Stimulated activated CD8-positive, alpha-beta memory T cell treated with anti-CD3 and anti-CD28 coated beads, Interleukin-15, amount 100 ng/mL, for 4 hours (primary cell): ENCODE data around the gene PDP2.

ENCODE experiments used
- DNase-seq, 2 donors: peaks; one replicate each; pipeline ENCODE4 v3.0.0-alpha.2; 2020; ENCODE audit warnings: low read depth in 2 of 2

The PDP2 gene

DNA sequence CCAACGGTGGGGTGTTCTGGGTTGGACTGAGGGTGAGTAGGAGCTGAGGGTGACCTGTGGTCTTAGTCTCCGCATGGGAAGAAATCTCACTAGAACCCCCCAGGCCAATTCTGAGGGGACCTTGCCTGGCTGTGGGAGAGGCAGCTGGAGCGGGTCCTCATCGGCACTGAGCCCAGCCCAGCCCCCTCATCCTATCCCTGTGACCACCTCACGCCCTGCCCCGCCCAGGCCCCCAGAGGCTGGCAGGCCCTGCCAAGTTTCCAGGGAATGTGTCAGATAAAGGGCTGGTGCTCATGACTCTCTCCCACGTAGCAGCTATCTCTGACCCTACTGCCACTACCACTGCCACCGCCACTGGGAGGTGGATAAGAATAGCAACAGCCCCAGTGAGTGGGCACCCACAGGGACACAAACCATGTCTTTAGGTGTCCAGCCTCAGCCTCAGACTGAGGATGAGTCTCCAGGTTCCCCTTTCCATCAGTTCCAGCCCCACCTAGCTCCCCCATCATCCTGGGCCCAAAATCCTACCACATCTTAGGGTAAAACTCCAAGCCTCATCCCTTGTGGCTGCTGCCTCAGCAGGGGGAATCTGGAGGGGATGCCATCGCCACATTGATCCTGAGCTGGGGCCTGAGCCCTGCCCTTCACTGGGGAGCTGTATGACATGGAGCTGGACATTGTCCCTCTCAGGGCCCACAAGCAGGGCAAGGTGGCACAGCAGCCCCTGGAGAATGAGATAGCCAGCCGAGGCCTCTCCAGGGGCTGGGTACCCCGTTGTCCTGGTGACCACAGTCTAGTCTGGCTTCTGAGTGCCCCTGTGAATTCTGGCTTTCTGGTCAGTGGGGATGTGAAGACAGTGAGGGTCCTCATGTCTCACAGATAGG, 23.5 kb downstream of the PDP2 start:
- no peak for DNase-seq

DNA sequence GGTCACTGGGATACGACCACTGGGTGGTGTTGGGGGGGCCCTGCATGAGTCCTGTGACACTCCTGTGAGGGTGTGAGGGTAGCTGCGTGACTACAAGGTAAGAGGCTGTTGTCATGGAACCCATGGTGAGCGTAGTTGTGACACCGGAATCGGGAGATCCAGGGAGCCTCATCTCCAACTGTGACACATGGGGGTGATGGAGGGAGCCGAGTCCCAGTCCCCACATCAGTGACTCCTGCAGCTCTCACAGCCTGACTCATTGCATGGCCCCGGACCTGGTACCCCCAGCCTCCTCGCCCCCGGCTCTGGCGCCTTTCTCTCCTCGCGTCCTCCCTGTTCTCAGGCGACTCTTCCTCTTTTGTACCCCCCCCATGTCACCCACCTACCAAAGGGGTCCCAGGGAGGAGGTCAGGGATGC, 24.1 kb downstream of the PDP2 start:
- DNase-seq: no peak

DNA sequence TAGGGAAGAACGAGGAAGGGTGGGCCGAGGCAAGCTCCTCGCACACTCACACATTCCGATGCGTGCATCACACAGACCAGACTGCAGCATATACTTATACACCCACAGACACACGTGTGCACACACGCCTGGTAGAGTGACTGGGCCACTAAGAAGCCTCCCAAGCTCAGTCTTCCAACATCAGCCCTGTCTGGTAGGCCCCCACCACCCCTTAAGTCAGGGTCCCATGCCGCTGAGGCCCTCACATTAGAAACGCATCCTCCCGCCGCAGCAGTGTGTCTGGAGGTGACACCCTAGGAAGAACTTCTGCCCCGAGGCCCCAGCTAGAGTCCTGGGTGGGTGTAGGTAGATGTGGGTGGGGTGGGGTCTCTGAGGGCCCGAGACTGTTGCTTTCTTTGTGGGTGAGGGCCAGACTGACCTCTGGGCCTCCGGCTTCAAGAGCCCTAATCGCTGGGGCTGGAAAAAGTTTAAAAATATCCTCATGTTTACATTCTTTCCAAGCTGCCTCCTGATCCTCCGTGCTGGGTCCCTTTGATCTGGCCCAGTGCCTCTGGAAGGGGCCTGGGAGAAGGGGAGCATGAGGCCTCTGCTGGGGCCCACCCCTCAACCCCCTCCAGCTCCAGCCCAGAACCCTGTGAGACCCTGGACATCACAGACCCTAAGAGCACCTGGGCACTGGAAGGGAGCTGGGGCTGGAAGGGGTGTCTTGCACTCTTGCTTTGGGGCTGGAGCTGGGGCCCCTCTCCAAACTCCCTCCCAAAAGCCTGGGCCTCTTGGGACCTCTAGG, 24.7 kb downstream of the PDP2 start:
- no peak for DNase-seq

DNA sequence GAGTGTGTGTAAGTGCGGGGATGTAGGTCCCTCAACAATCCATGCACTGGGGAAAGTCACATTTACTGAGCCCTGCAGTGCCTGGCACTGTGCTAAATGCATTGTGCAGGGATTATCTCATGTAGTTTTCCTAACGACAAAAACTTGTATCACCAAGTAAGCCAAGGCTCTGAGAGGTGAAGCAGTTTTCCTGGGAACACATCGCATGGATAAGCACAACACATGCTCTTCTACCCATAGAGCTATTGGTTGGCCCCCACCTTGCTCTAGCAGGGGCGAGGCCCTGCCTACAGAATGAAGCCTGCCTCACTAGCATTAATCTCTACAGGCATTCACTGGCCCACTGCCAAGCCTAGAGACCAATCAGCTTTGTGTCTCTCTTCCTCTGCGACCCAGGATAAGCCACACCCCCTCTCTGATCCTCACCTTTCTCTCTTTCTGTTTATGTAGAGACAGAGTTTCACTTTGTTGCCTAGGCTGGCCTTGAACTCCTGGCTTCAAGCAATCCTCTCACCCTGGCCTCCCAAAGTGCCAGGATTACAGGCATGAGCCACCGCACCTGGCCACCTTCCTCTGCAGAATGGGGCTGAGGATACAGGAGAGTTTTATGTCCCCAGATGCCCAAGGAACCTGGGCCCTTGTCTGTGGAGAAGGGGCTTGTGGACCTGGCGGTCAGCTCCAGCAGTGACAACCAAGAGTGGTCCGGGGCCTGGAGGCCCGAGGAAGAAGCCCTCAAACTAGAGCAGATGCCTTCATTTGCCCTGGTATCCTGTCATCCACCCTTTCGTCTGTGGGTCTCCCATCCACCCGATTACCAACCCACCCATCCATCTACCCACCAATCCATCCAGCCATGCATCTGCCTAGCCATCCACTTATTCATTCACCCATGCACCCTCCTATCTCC, 25.6 kb downstream of the PDP2 start:
- no peak for DNase-seq

DNA sequence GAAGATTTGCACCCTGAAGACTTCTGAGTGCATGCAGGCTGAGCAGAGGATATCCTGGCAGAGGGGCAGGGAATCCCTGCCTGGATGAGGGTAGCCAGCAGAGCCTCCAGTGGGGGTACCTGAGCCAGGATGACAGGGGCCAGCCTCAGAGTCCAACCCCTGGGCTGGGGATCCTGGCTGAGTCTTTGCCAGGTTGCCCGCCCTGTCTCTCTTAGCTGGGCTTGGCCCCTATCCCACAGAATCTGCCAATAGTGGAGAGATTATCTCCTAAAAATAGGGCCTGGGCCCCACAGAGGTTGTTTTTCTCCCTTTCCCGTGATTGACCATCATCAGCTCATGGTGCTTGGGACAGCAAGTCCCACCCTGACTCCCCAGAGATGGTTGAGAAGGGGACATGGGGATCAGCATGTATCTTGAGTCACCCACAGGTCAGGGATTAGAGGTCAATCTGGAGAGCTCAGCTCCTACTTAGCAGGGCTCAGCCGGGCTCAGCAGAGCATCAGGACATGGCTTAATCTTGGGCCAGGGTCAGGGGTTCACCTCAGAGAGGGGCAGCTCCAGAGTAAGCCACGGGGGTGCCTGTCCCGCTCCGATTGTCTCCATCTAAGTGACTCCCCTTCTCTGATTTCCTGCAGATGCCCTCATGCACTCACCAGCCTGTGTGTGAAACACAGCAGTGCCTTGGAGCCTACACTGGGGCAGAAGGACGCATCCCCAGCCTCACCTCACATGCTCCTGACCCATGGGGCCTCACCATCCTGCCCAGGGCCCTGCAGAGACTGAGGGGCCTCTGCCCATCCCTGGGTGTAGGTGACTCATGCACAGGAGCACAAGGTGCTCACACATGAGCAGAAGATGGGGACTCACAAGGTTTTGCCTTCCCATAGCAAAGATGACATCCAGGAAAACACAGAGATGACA, 26.9 kb downstream of the PDP2 start:
- no peak for DNase-seq

DNA sequence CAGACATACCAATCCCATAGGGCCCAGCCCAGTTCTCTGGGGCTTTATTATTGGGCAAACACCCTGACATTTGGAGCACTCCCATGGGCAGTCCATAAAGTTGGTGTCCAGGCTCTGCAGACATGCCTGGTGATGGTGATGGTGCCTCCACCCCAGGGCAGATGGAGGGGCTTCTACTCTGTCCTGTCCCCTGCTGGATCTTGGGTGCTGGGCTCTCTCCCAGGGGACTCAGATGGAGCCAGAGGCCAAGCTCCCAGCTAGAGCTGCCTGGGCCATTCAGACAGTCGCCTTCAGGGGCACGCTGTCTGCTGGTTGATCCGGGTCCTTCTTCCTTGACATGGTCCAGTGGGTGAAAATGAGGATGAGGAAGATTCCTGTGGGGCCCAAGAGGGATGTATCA, 27.8 kb downstream of the PDP2 start:
- DNase-seq: no peak

DNA sequence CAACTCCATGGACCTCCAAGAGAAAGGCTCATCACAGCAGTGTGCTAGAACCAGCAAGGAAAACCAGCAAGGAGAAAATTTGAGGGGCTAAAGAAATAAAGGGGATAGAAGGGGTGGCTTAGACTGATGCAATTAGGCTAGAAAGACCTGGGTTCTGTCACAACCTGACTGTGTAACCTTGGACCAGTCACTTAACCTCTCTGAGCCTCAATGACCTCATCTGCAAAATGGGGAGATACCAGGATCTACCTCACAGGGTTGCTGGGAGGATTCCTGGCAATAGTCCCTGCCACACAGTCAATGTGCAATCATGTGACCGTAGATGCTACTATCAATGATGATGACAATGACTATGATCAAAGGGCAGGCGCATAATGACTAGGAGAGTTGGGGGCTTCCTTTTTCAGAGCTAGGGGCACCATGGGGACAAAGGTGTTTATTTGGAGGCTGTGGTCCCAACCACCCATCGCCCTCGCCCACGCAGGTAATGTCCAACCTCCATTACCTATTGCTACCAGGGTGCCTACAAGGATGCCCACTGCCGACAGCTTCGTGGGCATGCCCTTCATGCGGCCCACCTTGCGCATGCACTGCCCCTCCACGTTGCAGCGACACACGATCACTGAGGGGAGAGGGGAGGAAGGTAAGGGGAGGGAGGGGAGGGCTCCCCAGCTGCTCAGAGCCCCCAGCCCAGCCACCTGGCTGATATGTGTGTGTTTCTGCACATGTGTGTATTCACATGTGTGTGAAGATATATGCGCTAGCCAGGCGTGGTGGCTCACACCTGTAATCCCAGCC, 28.6 kb downstream of the PDP2 start:
- DNase-seq: no peak

DNA sequence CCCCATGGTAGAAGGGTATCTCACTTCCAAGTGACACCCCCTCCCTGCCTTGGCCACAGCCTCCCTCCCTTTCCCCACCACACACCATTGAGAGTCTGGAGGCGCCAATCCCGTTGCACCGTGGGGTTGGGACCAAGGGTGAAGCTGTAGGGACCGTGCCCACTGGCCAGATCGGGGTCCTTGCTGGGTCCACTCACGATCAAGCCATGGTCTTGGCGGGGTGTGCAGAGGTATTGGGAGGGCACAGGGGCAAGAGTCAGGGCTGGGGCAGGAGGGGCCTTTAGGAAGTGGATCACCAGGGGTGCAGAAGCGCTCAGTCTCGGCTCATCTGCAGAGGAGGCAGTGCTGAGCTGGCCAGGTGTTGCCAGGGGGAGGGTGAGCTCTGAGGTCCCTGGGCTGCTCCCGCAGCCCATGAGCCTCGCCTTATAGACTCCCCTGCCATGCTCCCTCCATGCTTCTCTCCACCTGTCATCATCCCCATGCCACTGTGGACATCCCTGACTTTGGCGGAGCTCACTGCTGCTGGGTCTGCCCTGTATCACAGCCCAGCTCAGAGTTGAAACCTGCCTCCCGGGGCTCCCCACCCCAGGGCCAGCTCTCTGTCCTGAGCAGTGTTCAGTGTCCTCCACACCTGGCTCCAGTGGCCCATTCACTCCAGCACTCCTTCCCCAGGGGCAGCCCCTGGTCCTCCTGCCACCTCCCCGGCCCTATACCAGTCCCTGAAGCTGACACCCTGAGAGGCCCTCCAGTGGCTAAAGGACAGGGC, 30.0 kb downstream of the PDP2 start:
- no peak for DNase-seq

DNA sequence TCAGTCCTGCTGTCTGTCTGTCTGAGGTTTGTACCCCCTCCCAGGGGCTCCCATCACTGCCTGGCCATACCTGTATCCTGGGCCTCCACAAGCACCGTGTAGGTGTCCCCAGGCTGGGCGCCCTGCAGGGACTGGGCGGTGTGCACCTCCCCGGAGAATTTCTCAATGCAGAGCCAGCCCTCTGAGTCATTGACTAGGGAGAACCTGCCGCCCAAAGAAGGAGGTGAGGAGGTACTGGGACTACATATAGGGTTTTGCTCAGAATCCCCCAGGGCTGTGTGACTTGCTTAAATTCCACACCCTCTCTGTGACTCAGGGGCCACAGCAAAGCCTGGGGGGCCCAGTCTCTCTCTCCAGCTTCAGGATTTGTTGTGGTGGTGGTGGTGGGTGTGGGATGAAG, 30.8 kb downstream of the PDP2 start:
- DNase-seq: no peak

DNA sequence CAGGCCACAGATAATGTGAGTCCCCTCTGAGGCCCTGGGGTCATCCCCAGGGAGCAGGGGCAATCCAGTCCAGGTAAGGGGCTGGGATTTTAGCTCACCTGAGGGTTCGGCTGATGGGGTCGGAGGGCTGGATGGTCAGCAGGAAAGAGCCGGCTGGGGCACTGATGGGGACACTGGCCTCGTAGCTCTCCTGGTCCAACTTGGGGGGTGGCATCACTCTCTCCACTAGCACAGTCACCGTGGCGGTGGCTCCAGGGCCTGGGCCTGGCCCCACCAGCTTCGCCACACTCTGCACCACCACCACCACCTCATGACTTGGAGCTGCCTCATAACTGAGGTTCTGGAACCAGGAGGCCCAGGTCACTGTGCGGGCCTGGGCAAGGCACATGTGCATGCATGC, 31.5 kb downstream of the PDP2 start:
- no peak for DNase-seq

DNA sequence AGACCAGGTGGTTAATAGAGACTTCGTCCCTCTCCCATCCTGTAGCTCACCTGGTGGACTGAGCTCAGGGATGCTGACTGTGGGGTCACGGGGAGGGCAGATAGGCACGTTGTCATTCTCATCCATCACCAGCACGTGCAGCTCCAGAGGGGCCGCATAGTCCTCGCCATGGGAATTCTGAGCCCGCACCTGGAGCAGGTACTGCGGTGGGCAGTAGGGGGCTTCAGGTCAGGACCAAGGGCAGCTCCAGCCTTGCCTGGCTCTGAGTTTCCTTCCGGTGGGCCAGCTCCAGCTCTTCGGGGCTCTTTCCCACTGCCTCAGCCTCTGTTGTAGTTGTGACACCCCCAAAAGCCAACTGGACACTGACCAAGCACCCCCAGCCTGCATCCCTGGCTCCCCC, 32.8 kb downstream of the PDP2 start:
- no peak for DNase-seq

DNA sequence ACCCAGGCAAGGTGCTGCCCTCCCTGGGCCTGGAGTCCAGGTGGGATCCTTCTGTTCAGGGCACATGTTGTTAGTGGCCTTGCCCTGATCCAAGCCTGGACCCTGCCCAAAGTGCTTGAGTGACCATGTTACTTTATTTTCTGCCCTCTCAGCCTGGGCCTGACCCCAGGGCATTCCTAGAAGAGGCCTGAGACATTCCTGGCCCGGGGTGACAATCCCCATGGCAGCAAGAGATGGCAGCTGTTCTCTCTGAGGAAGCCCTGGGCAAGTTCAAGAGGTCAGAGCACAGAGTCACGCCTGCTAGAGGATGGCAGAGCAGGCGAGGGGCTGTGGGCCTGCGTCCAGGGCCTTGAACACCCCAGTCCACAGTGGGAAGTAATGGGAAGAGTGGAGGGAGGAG, 33.4 kb downstream of the PDP2 start:
- DNase-seq: no peak

DNA sequence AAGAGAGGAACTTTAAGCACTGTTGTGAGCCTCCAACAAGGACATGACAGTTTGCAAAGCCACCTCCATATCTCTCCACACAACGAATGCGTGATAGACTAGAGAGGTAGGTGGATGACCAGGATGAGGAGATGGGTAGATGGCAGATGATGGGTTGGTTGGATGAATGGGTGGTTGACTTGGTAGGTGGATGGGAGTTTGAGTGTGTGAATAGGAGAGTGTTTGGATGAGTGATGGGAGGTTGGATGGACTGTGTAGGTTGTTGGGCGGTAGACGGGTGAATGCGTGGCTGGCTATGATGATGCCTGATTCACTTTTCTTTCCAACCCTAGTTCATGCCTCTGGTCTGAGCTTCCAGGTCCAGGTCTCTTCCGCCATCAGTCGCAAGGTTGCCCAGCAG, 34.2 kb downstream of the PDP2 start:
- no peak for DNase-seq

DNA sequence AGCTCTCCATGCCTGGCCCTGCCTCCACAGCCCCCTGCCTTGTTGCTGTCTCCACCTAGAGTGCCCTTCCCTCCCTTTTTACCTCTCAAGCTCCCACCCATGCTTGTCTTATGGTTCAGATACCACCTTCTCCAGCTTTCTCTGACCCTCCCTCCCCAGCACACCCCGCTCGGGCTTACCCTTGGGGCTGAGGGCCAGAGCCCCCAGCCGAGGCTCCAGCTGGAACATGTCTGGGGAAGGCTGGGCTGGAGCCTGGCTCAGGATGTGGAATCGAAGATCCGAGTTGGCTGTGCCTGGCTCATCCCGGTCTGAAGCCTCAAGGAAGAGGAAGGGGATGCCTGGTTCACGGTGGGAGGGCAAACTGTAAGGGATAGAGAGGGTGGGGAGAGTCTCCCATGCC, 34.7 kb downstream of the PDP2 start:
- no peak for DNase-seq

DNA sequence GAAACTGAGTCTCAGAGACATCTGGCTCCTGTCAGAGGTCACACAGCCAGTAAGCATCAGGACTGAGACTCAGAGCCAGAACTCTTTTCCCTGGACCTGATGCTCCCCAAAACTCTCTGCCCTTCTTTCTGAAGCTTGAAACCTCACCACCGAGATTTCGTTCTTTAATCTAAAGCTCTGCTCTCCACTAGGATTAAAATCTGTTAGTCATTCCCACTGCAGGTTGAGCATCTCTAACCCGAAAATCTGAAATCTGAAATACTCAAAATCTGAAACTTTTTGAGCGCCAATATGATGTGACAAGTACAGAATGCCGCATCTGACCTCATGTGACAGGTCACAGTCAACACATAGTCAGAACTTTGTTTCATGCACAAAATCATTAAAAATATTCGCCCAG, 36.2 kb downstream of the PDP2 start:
- no peak for DNase-seq

DNA sequence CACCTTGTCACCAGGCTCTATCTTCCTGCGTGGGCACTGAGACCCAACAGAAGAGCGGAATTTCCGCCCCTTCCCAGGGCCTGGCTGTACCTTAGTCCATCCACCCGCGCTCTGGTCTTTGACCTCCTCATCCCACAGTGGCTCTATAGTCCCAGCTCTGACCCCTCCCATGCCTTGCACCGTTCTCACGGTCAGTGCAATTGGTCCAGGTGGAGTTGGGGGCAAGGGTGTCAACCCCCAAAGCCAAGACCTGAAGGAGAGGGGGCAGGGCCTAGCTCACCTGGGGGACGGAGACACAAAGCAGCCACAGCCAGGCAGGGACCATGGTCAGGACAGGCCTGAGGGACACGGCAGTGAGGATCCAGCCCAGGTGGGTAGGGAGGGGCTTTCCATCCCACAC, 37.4 kb downstream of the PDP2 start:
- no peak for DNase-seq

DNA sequence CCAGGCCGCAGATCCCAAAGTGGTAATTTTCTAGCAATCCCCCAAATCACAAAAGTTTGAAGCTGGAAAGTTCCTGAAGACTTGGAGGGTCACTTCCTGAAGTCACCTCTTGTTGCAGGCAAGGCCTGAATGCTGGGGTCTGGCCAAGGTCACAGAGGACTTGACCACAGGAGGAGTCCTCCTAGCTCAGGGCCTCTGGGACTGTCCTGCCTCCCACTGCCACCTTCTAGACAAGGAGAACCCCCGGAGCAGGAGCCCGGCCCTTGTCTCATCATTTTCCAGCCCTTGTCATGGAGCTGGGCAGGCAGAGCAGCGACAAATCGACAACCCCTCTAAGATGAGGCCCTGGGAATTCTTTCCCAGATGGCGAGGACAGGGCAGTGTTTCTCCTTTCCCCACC, 38.0 kb downstream of the PDP2 start:
- no peak for DNase-seq

DNA sequence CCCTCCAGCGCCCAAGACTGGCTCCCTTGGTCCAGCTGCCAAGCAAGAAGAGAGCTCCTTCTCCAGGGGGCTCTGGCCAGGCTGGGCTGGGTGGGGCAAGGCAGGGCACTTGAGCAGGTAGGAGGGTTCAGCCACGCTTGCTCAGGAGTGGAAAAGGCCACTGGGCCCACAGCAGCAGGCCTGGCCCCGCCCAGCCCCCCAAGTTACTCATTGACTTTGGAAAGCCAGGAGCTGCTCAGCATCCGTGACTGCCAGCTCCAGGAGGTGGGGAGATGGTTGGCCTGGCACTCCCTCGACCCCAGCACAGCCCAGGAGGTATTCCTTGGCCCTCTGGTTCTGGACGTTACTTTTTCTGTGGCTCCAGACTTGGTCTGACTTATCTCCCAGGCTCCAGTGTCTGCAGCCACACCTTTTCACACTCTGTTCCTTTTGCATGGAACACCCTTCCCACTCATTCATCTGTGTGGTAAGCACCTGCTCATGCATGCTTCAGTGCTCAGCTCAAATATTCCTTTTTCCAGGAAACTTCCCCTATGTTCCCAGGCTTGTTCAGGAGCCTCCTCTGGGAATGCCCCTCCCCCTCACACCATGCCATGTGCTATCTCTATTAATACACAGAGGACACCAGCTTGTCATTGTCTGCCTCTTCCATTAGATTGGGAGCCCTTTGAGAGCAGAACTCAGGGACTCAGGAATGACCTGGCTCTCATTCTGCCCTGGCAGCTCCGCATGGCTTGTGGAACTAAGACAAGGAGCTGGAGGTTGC, 38.7 kb downstream of the PDP2 start, which contains the start of gene CDH16:
CDH16 (minus strand) TSS at position 83 of the 766 bp plus-strand sequence. CDS start 820 bp downstream, outside the sequence.
- no peak for DNase-seq
